Thoracic aorta (tissue), 2 donors: ENCODE data around the gene ALDH1A3. TPM values are rescaled to one million over a fixed set of nuclear protein-coding genes. Genes with fewer than 3 reads are reported as not detected.

Experiments
- ATAC-seq: fragments of 150-250 bp; one replicate; pipeline ENCODE4 v1.8.0; 2017; ENCODE audit warnings: low read depth; ENCODE audit not compliant: insufficient number of reproducible peaks, low FRiP score
- DNase-seq: peaks from one replicate; pipeline ENCODE4 v3.0.0-alpha.2; 2020; ENCODE audit warnings: low spot score
- H3K27ac ChIP-seq, 2 donors: fragments of 200-600 bp; sonication (generic); 1 replicate in 1 of 2; 2 replicates in 1 of 2; pipeline ENCODE4 v1.5.1; 2016; ENCODE audit warnings: mild to moderate bottlenecking in 2 of 2, moderate library complexity in 2 of 2
- H3K27me3 ChIP-seq: fragments of 200-600 bp; sonication (generic); replicated peaks from 2 replicates; pipeline ENCODE4 v1.6.0; 2016; ENCODE audit warnings: mild to moderate bottlenecking; ENCODE audit not compliant: insufficient read depth
- H3K36me3 ChIP-seq: fragments of 200-600 bp; sonication (generic); one replicate; pipeline ENCODE4 v1.5.1; 2016
- H3K4me1 ChIP-seq, 2 donors: fragments of 200-600 bp; sonication (generic); 1 replicate in 1 of 2; 2 replicates in 1 of 2; pipeline versions ENCODE4 v1.5.1 to v1.6.0; 2016; ENCODE audit warnings: low read depth in 2 of 2, mild to moderate bottlenecking in 1 of 2; ENCODE audit not compliant: control insufficient read depth in 1 of 2
- H3K4me3 ChIP-seq: fragments of 200-600 bp; sonication (generic); 2 replicates; pipeline ENCODE4 v1.5.1; 2016; ENCODE audit warnings: mild to moderate bottlenecking
- H3K9me3 ChIP-seq: fragments of 200-600 bp; sonication (generic); 2 replicates; pipeline ENCODE4 v1.5.1; 2016
- total RNA-seq, 2 donors: library from RNA; depleted of rRNA; stranded (reverse); fragments of >200 nt; gene quantifications; one replicate each; pipeline versions ENCODE4 v1.1.0 to v1.2.3, GENCODE V29; 2016
- TF ChIP-seq, protein P1 (sequence below): fragments of 200-600 bp; sonication (generic); IDR thresholded peaks from one replicate; pipeline ENCODE4 v1.5.1; 2019; ENCODE audit warnings: antibody characterized with exemption

The ALDH1A3 gene
- total RNA-seq, 2 donors from 2014 or later: 3.2 to 21.8 TPM

DNA sequence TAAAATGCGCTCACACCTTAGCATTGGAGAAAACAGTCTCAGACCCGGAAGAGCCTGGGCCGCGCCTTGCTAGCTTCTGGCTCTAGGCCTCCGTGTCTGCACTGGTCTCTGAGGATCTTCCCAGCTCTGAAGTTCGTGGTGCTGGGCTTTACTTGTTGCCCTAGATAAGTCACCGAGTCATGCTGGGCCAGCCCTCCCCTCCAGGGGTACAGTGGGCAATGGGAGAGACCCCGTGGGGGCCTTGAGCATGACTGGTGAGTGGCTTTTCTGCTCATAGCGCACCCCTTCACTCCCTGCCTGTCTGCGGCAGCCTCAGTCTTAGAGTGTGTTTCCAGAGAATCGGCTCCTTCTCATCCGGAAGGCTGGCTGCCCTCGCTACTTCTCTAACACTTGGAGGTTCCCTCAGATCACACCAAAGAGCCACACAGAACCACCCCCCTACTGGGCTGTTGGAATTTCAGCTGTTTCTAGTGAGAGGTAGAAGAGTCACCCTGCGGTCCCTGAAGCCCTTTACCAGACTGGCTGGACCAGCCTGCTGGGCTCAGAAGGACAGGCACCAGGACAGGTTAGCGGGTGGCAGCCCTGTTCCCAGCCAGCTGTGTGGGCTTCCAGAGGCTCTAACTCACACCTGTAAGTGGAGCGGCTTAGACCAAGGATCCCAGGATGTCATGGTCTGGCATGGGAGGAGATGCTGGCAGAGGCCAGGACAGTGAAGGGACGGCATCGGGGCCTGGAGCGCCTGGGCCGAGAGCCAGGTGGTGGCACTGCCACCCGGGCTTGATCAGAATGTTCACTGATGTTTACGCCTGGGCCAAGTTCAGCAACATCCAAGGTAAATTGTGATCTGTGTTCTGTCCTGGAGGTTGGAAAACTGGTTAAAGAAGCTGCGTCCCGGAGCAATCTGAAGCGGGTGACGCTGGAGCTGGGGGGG, 17.9 kb downstream of the ALDH1A3 start:
- Histone ChIP-seq H3K4me3 (no peak overlapping the region), H3K4me1 (peaks cover 12 to 35% of the 10 kb centered on the region in 2 donors), H3K27me3 (no peaks in the 10 kb centered on the region), H3K36me3 (no peaks in the 10 kb centered on the region), H3K27ac (no peak overlapping the region), H3K9me3 (no peaks in the 10 kb centered on the region)
- ATAC-seq: no peak
- DNase-seq: no peak
- TF ChIP-seq, protein P1, sequence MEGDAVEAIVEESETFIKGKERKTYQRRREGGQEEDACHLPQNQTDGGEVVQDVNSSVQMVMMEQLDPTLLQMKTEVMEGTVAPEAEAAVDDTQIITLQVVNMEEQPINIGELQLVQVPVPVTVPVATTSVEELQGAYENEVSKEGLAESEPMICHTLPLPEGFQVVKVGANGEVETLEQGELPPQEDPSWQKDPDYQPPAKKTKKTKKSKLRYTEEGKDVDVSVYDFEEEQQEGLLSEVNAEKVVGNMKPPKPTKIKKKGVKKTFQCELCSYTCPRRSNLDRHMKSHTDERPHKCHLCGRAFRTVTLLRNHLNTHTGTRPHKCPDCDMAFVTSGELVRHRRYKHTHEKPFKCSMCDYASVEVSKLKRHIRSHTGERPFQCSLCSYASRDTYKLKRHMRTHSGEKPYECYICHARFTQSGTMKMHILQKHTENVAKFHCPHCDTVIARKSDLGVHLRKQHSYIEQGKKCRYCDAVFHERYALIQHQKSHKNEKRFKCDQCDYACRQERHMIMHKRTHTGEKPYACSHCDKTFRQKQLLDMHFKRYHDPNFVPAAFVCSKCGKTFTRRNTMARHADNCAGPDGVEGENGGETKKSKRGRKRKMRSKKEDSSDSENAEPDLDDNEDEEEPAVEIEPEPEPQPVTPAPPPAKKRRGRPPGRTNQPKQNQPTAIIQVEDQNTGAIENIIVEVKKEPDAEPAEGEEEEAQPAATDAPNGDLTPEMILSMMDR: no peak

DNA sequence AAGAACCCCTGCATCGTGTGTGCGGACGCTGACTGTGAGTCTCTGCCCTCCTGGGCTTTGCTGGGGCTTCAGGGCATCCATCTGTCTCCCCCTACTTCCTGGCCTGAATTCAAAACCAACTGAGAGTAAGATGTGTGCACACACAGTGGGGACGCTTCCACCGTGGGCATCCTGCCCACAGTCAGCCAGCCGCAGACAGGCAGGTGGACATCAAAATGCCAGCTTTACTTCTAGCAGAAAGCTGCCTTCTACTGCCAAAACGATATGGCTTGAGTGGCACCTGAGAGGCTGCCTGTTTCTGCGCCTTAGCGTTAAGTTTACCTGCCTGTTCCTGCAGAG, 18.5 kb downstream of the ALDH1A3 start:
- Histone ChIP-seq H3K36me3 (no peaks in the 10 kb centered on the region), H3K27me3 (no peaks in the 10 kb centered on the region), H3K4me3 (no peak overlapping the region), H3K9me3 (no peaks in the 10 kb centered on the region), H3K27ac (no peak overlapping the region), H3K4me1 (peaks cover 12 to 41% of the 10 kb centered on the region in 2 donors)
- TF ChIP-seq, protein P1: no peak
- no peak for ATAC-seq
- no peak for DNase-seq

DNA sequence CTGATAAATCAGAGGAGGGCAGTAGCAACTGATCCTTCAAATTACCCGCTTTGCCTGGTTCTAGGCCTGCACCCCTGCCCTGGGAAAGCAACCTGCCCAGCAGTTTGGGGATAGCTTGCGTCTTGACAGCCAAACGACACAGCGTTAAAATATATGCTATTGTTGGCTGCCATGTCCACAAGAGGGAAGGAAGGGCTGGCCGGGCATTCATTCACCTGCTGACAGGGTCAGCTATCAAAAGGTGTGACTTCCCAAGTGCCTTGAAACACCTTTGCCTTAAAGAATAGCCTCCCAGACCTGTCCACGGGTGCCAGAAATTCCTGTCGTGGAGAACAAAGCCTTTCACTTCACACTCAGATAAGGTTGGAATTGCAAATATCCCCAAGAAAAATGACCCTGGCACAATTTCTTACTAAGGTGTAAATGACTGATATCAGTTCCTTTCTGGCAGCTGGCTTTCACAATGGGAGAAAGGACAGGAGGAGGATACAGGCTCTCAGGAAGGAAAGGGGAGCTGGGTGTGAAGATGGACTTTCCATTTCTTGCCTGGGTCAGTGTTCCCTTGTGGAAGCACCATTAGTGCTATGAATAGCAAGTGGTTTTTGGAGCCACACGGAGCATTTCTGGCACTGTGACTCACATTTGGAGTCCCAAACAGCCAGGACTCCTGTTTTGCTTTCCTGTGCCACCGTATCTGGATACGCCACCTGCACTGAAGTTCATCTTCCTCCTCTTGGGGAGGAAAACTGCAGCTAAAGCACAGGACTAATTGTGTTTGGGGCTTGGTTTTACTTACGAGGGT, 19.2 kb downstream of the ALDH1A3 start:
- H3K36me3 ChIP-seq: no peaks in the 10 kb centered on the region
- H3K27me3 ChIP-seq: no peaks in the 10 kb centered on the region
- TF ChIP-seq, protein P1: no peak
- no peaks in the 10 kb centered on the region for H3K9me3 ChIP-seq
- peak overlapping the region; percentile 6 for H3K4me3 ChIP-seq
- peaks cover 12 to 35% of the 10 kb centered on the region in 2 donors for H3K4me1 ChIP-seq
- DNase-seq (no peak), ATAC-seq (no peak)
- no peak overlapping the region for H3K27ac ChIP-seq

DNA sequence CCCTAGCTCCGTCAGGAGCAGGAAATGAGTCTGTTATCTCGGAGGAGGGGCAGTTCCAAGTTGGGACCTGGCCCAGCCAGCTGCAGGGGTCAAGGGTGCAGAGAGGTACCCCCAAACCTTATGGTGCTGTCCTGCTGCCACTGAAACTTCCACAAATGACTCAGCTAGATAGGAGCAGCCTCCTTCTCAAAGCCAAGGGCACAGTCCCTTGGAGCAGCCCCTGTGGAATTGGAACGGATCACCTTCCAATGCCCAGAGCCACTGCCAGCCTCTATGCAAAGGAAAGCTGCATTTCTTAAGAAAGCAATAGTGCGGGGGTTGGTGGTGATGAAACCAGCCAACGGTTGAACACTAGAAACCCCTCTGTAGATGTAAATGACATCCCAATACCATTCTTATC, 20.0 kb downstream of the ALDH1A3 start:
- Histone ChIP-seq H3K27me3 (no peaks in the 10 kb centered on the region), H3K4me3 (peak overlapping the region; percentile 6), H3K4me1 (peaks cover 10 to 27% of the 10 kb centered on the region in 2 donors), H3K27ac (no peak overlapping the region), H3K9me3 (no peaks in the 10 kb centered on the region), H3K36me3 (no peaks in the 10 kb centered on the region)
- TF ChIP-seq, protein P1: no peak
- no peak for DNase-seq
- ATAC-seq: no peak

DNA sequence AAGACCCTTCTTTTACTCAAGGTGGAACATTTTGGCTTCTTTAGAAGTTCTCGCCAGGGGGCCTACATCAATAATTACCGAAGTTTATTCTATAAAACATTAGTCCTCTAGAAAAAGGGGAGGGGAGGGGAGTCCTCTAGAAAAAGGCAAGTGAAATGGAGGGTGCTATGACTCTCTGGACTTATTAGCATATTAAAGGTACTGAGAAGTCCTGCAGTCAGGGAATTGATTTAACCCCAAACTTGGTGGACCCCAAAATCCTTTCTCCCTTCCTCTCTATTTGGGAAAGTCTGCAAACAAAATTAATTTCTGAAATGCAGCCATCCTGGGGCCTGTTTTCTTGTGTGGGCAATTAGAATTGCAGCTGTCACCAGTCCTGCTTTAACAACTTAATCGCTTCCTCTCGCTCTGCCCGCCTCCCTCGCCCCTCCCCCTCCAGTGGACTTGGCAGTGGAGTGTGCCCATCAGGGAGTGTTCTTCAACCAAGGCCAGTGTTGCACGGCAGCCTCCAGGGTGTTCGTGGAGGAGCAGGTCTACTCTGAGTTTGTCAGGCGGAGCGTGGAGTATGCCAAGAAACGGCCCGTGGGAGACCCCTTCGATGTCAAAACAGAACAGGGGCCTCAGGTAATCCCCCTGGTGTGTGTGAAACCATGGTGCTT, 20.6 kb downstream of the ALDH1A3 start:
- no peaks in the 10 kb centered on the region for H3K9me3 ChIP-seq
- DNase-seq: no peak
- peaks cover 10 to 23% of the 10 kb centered on the region in 2 donors for H3K4me1 ChIP-seq
- H3K4me3 ChIP-seq: no peak overlapping the region
- ATAC-seq: no peak
- no peak overlapping the region for H3K27ac ChIP-seq
- H3K36me3 ChIP-seq: no peaks in the 10 kb centered on the region
- TF ChIP-seq, protein P1: no peak
- no peaks in the 10 kb centered on the region for H3K27me3 ChIP-seq
